Measurements from ENCODE around the gene URB1.
"Not testable (repeated sequence)": the region's sequence is repeated elsewhere in the genome, so short reads cannot be mapped to it uniquely, and the experiment has no call there.

The URB1 gene

DNA sequence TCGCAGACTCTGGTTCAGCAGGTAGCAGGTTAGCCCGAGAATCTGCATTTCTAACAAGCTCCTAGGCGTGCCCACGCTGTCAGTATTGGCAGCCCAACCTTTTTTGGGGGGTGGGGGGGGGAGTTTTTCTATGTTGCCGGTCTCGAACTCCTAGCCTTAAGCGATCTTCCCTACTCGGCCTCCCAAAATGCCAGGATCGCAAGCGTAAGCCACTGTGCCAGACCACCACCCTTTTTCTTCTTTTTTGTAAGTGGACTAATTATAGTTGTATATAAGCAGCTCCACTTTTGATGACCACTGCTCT lies 113.5 kb downstream of the URB1 start:
- no peak for DNase-seq

- DNase-seq: peak; percentile 96
Measured at GRCh38 chr21:32278518-32279376, 114.1 kb downstream of the URB1 start, which contains the start of gene MIS18A. MIS18A (minus strand) TSS chr21:32279049; CDS start chr21:32279014, 35 bp downstream.

GRCh38 chr21:32278103-32278502 lies 114.7 kb downstream of the URB1 start:
- DNase-seq: peak; percentile 59

DNA sequence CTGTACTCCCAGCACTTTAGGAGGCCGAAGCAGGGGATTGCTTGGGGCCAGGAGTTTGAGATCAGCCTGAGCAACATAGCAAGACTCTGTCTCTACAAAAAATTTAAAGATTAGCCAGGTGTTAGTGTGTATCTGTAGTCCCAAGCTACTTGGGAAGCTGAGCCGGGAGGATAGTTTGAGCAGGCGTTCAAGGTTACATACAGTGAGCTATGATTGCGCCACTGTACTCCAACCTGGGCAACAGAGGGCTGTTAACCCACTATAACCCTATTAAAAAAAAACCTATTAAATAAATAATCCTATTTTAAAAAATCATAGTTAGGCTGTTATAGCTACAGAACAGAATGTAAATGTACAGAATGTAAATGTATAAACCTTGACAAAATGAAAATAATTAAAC lies 116.1 kb downstream of the URB1 start:
- DNase-seq: no peak

- no peak for DNase-seq
Measured at GRCh38 chr21:32270748-32271147, 122.1 kb downstream of the URB1 start.

- not testable (repeated sequence) for DNase-seq
Measured at GRCh38 chr21:32265321-32265720, 127.5 kb downstream of the URB1 start.

GRCh38 chr21:32261929-32262328 lies 130.9 kb downstream of the URB1 start:
- DNase-seq: no peak

All from hematopoietic multipotent progenitor cell treated with erythropoietin and hydrocortisone succinate and interleukin-3 and kit ligand, for 6 days (in vitro differentiated cells).